PC-3 (cell line): ENCODE measurements around the gene ZFP62. TPM values are rescaled to one million over a fixed set of nuclear protein-coding genes. Genes with fewer than 3 reads are reported as not detected.

ENCODE experiments used
- ATAC-seq: fragments of 200-7000 bp; cut with Tn5 transposase; 2 replicates; pipeline ENCODE4 v1.9.1; 2020; ENCODE audit warnings: mild to moderate bottlenecking, moderate library complexity
- BruUV-seq: library from RNA; stranded (reverse); fragments of 400-500 nt; replicated peaks from 2 replicates; lab custom pipeline; 2021; lab: Mats Ljungman, UMichigan
- CTCF ChIA-PET: fragments of 300-600 bp; sonication (Branson Sonifier 250); formaldehyde crosslinking; loops from one replicate; lab custom pipeline; 2022; ENCODE audit warnings: antibody characterized with exemption; lab: Charles Lee
- POLR2A ChIA-PET: fragments of 300-600 bp; sonication (Branson Sonifier 250); formaldehyde crosslinking; loops from one replicate; lab custom pipeline; 2022; ENCODE audit warnings: antibody characterized with exemption; ENCODE audit not compliant: unreplicated experiment; lab: Charles Lee
- DNase-seq: peaks from one replicate; pipeline ENCODE4 v3.0.0-alpha.2; 2015
- H2AFZ ChIP-seq: fragments of 300-600 bp; sonication (generic); 2 replicates; pipeline ENCODE4 v1.6.0; 2016; ENCODE audit warnings: antibody characterized with exemption, low read length
- H3F3A ChIP-seq: fragments of 300-600 bp; sonication (generic); one replicate; pipeline ENCODE4 v1.6.0; 2017; ENCODE audit warnings: antibody characterized with exemption, low read length, control low read depth, mild to moderate bottlenecking; ENCODE audit not compliant: unreplicated experiment
- H3K27ac ChIP-seq: fragments of 300-600 bp; sonication (generic); 2 replicates; pipeline ENCODE4 v1.5.1; 2016; ENCODE audit warnings: mild to moderate bottlenecking, low read length
- H3K27me3 ChIP-seq: fragments of 300-600 bp; sonication (generic); 2 replicates; pipeline ENCODE4 v1.6.1; 2016; ENCODE audit warnings: low read length, mixed read lengths
- H3K36me3 ChIP-seq: fragments of 300-600 bp; sonication (generic); 2 replicates; pipeline ENCODE4 v1.6.1; 2016; ENCODE audit warnings: low read depth, mixed run types, low read length, mixed read lengths
- H3K4me1 ChIP-seq: fragments of 300-600 bp; sonication (generic); 2 replicates; pipeline ENCODE4 v1.5.1; 2016; ENCODE audit warnings: low read length; ENCODE audit not compliant: insufficient read depth
- H3K4me2 ChIP-seq: fragments of 300-600 bp; sonication (generic); 2 replicates; pipeline ENCODE4 v1.6.0; 2016; ENCODE audit warnings: low read length
- H3K4me3 ChIP-seq: fragments of 300-600 bp; sonication (generic); 2 replicates; pipeline ENCODE4 v1.5.1; 2016; ENCODE audit warnings: mild to moderate bottlenecking, low read length, mixed read lengths
- H3K79me2 ChIP-seq: fragments of 300-600 bp; sonication (generic); 2 replicates; pipeline ENCODE4 v1.6.1; 2017; ENCODE audit warnings: low read length, mixed read lengths
- H3K9ac ChIP-seq: fragments of 300-600 bp; sonication (generic); 2 replicates; pipeline ENCODE4 v1.6.0; 2016; ENCODE audit warnings: mild to moderate bottlenecking, low read length
- H3K9me2 ChIP-seq: fragments of 300-600 bp; sonication (generic); replicated peaks from 2 replicates; pipeline ENCODE4 v1.6.1; 2016; ENCODE audit warnings: mixed run types, low read length, mixed read lengths
- H3K9me3 ChIP-seq: fragments of 300-600 bp; sonication (generic); 2 replicates; pipeline ENCODE4 v1.6.1; 2016; ENCODE audit warnings: low read length, mixed read lengths
- H4K20me1 ChIP-seq: fragments of 300-600 bp; sonication (generic); 2 replicates; pipeline ENCODE4 v1.6.1; 2016; ENCODE audit warnings: low read length, mixed read lengths
- EZH2 ChIP-seq: fragments of 300-600 bp; sonication (generic); IDR thresholded peaks from one replicate; pipeline ENCODE4 v1.6.1; 2017; ENCODE audit warnings: antibody characterized with exemption, mild to moderate bottlenecking, low read length; ENCODE audit not compliant: unreplicated experiment
- EZH2phosphoT487 ChIP-seq: fragments of 300-600 bp; sonication (generic); IDR thresholded peaks from 2 replicates; pipeline ENCODE4 v1.6.1; 2018; ENCODE audit warnings: mild to moderate bottlenecking, antibody characterized with exemption, low read length, borderline replicate concordance
- intact Hi-C: fragments of 100-400 bp; cut with micrococcal nuclease; formaldehyde crosslinking; loops from 2 replicates; pipeline ENCODE4 v1.9.0; 2023
- total RNA-seq: library from RNA; depleted of rRNA; stranded (reverse); fragments of >200 nt; gene quantifications from 2 replicates; pipeline ENCODE4 v1.2.3, GENCODE V29; 2014
- TF ChIP-seq, protein P1 (sequence below): fragments of 300-600 bp; sonication (generic); conservative IDR thresholded peaks from 2 replicates; pipeline ENCODE4 v1.5.1; 2017; ENCODE audit warnings: antibody characterized with exemption, low read depth, mild to moderate bottlenecking, low read length

The ZFP62 gene
- total RNA-seq, 1 experiment from 2014 or later = 24.3 TPM

DNA sequence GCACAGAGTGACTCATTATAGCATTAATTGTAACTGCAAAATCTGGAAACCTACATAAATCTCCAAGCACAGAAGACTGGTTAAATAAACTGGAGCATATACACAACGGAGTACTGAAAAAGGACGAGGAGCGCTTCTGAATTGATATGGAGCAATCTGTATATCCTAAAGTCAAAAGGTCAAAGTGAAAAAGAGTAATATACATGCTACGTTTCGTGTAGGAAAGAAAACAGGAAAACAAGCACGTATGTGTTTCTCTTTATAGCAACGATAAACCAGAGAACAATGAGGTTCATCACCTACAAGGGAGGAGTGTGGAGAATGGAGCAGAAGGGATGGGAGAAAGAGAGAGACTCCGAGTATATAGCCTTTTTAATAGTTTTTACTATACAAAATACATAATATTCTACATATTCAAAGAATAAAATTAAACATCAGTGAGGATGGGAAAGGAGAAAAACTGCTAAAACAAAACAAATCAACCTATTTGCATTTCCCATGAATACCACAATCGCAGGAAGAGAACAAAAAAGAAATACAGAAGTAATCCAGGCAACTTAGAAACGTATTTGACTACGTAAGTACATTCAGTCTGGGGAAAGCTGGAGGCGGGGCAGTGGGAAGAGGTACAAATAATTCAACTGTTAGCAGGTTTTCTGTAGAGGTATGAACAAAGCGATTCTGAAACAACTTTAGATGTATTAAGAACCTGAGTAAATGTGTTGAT is 7.8 kb downstream of the ZFP62 start:
- Histone ChIP-seq H3K36me3 (peaks cover 46% of the 10 kb centered on the region), H3K27me3 (no peaks in the 10 kb centered on the region), H3K9me3 (peaks cover 32% of the 10 kb centered on the region), H2AFZ (no peak overlapping the region), H3K79me2 (peaks cover 5% of the 10 kb centered on the region; the same call in 1 of the 2 replicates), H3K9ac (no peak overlapping the region), H3K9me2 (no peaks in the 10 kb centered on the region), H4K20me1 (peaks cover 6% of the 10 kb centered on the region; the same call in 1 of the 2 replicates), H3K4me1 (peaks cover 7% of the 10 kb centered on the region), H3K4me2 (peak overlapping the region; percentile 6; the same call in 1 of the 2 replicates), H3K4me3 (no peak overlapping the region), H3K27ac (no peak overlapping the region), H3F3A (peaks cover 6% of the 10 kb centered on the region)
- CTCF ChIA-PET = interaction anchor here (0.6 kb wide), 1 partner anchor 40 kb away, joined by 3 read pairs; no protein-coding TSS in a partner anchor
- POLR2A ChIA-PET = interaction anchor here (0.6 to 1.0 kb wide), 2 partner anchors 51 to 335 kb away, joined by 4 read pairs; no protein-coding TSS in a partner anchor
- TF ChIP-seq EZH2 (no peak), EZH2phosphoT487 (no peak)
- TF ChIP-seq, protein P1, sequence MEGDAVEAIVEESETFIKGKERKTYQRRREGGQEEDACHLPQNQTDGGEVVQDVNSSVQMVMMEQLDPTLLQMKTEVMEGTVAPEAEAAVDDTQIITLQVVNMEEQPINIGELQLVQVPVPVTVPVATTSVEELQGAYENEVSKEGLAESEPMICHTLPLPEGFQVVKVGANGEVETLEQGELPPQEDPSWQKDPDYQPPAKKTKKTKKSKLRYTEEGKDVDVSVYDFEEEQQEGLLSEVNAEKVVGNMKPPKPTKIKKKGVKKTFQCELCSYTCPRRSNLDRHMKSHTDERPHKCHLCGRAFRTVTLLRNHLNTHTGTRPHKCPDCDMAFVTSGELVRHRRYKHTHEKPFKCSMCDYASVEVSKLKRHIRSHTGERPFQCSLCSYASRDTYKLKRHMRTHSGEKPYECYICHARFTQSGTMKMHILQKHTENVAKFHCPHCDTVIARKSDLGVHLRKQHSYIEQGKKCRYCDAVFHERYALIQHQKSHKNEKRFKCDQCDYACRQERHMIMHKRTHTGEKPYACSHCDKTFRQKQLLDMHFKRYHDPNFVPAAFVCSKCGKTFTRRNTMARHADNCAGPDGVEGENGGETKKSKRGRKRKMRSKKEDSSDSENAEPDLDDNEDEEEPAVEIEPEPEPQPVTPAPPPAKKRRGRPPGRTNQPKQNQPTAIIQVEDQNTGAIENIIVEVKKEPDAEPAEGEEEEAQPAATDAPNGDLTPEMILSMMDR = no peak
- DNase-seq = no peak
- intact Hi-C loops = no loop called here
- peak; percentile 45 for ATAC-seq
- BruUV-seq = no TSS peak

DNA sequence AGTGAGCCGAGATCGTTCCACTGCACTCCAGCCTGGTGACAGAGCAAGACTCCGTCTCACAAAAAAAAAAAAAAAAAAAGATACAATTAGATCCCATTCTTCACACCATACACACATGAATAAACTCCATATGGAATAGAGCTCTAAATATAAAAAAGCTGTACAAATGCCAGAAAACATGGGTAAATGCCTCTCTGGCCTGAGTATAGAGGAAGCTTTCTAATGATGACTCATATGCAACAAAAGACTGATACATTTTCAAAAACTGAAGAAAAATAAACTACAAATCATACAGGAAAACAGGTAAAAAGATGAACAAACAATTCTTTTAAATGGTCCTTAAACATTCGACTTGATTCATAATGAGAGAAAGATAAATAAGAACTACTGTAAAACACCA is 8.6 kb downstream of the ZFP62 start:
- H3K9me3 ChIP-seq = peaks cover 32% of the 10 kb centered on the region
- H3K27me3 ChIP-seq = no peaks in the 10 kb centered on the region
- peaks cover 6% of the 10 kb centered on the region; the same call in 1 of the 2 replicates for H4K20me1 ChIP-seq
- intact Hi-C loops = no loop called here
- no peaks in the 10 kb centered on the region for H3K9me2 ChIP-seq
- peaks cover 48% of the 10 kb centered on the region for H3K36me3 ChIP-seq
- no TSS peak for BruUV-seq
- H3F3A ChIP-seq = peaks cover 6% of the 10 kb centered on the region
- TF ChIP-seq, protein P1 = no peak
- TF ChIP-seq EZH2phosphoT487 (no peak), EZH2 (no peak)
- peak; percentile 54 for DNase-seq
- POLR2A ChIA-PET = interaction anchor here (0.6 to 1.0 kb wide), 3 partner anchors 8 to 336 kb away, joined by 4 to 7 read pairs (median 4); no protein-coding TSS in a partner anchor
- CTCF ChIA-PET = interaction anchor here (0.6 to 0.7 kb wide), 3 partner anchors 39 to 321 kb away, joined by 3 read pairs; no protein-coding TSS in a partner anchor
- no peak overlapping the region for H3K9ac ChIP-seq
- peaks cover 7% of the 10 kb centered on the region for H3K4me1 ChIP-seq
- ATAC-seq = peak; percentile 92
- peak overlapping the region; percentile 6; the same call in 1 of the 2 replicates for H3K4me2 ChIP-seq
- H3K4me3 ChIP-seq = no peak overlapping the region
- H2AFZ ChIP-seq = no peak overlapping the region
- H3K27ac ChIP-seq = no peak overlapping the region
- H3K79me2 ChIP-seq = 0 out of 2 replicates have a peak, but pooled peaks cover 4% of the 10 kb centered on the region
